HL-60/S4 treated with phorbol 12-myristate 13-acetate at 8.2 ng/mL for 4 days and 3 days (cell line): Measurements from ENCODE around the gene CCN6.
"Not testable (repeated sequence)": the region's sequence is repeated elsewhere in the genome, so short reads cannot be mapped to it uniquely, and the experiment has no call there.

Experiments used
- in situ Hi-C: fragments of 300-500 bp; cut with MboI; formaldehyde crosslinking; loops from 2 replicates; pipeline ENCODE4 v1.15.0; 2022; ENCODE audit warnings: low sequenced_read_pairs

Gene CCN6

DNA sequence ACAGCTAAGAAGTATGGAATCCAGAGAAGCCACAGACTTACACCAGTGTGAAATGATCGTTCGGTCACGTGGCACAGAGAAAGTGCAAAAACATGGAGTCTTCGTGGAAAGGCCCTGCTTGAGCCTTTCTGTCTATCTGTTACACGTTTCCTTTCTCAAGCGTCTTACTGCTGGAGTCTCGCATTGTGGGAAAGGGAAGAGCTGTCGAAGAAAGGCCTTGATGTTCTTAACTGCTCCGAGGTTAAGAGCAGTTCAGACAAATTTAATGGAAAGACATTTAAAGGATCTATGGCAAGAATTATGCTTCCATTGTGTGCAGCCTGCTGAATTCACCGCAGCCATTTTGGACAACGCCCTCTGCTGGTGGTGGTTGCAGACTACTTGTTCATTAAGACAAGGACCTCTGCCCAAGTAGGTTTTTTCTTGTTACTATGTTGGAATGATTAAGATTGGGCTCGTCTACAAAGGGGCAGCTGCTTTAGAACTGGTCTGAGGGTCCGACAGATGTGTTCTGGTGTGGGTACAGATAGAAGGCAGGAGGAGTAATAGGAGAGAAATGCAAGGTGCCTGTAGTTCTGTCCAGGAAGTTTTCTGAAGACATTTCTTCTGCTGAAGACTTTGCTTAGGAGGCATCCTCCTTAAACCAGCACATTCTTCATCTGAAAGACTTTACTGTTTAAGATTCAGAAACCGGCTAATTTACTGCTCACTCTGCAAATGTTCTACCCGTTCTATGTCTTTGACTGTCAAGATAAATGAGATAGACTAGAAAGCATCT, 24.7 kb upstream of the CCN6 start:
- in situ Hi-C loops = no loop called here

DNA sequence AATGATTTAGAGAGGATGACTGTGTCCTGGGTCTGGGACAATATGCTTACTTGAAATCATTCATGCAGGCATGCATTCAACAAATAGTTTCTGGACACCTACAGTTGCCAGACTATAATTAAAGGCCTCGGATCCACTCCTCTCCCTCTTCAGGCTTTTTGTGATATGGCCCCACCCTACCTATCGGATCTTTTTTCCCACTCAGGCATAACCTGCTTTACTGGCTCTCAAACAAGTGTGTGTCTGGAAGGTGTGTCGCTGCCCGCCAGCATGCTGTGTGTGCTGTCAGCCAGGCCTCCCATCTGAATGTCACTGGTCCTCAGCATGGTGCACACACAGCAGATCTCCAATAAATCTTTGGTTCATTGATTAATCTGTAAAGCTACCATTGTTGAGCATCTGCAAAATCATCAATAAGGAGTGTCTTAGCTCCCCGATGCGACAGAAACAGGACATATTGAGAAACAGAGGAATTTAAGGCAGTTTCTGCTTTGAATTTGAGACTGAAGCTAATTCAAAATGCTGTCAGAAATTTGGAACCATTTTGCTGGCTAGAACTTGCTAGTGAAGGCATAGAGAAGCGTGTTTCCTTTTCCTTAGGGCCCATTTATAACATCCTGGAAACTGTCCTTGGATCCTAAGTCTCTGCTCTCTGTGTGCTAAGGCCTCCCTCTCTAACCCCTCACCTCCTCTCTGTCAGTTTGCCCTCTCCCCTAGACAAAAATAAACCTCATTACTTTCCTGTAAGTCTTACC, 23.5 kb upstream of the CCN6 start:
- in situ Hi-C loops = no loop called here

- in situ Hi-C loops = no loop called here
Observed at GRCh38 chr6:112030961-112031660, 22.8 kb upstream of the CCN6 start.

DNA sequence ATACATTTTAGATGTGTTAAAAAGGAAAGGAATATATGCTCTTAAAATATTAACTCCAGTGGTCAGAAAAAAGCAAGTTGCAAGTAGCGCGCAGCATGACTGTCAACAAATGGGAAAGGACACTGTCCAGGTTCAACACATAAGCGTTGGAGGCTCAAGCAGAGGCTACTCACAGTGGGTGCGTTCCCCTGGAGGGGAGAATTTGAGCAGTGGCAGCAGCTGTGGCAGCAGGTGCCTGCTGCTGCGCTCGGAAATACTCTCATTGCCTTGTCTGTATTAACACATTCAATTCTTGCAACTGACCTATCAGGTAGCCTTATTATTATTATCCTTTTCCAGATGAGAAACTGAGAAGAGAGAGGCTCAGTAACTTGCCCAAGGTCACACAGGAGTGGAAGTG, 21.9 kb upstream of the CCN6 start:
- in situ Hi-C loops = no loop called here

GRCh38 chr6:112032728-112033127, 21.2 kb upstream of the CCN6 start:
- in situ Hi-C loops = no loop called here

- in situ Hi-C loops = no loop called here
Observed at GRCh38 chr6:112033791-112034615, 19.9 kb upstream of the CCN6 start.

GRCh38 chr6:112034616-112034995, 19.3 kb upstream of the CCN6 start:
- in situ Hi-C loops = no loop called here

DNA sequence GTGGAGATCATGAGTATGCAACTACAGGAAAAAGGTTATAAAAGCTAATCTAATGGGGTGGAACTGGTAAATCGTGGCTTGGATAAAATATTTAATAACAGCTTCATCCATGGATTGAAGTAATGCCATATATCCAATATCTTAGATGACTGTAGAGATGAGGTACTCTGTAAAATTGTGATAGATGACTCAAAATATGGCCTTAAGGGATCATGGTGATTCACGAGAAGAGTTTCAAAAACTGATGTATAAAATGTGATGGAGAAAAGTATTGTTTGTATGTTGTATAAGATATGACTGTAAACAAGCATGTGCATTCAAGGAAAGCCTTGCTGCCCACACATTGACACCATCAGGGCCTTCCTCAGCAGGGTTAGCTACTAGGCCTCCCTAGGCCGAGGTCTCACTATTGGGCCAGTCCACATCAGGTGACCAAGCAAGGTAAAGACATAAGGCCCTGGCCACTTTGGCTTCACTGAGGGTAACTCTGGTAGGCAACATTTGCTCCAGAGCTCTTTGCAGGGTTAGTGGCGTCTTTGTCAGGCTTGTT, 17.7 kb upstream of the CCN6 start:
- in situ Hi-C loops = no loop called here

GRCh38 chr6:112037783-112038216, 16.1 kb upstream of the CCN6 start:
- in situ Hi-C loops = no loop called here

DNA sequence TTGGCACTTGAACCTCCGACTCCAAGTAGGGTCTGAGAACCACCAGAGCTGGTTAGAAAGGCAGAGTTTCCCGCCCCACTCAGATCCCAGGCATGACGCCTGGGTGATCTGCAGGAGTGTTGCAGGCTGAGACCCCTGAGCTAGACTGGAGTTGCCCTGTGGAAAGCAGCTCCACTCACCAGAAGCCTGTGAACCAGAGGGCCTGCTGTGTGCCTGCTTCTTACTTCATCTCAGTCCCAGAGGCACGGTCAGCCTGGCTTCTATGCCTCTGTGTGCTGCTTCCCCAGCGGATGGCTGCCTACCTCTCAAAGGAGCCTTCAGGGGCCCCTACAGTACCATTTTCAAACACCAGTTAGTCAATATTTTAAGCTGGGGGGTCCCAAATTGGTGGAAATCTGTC, 15.6 kb upstream of the CCN6 start:
- in situ Hi-C loops = no loop called here

GRCh38 chr6:112038756-112039430, 15.0 kb upstream of the CCN6 start:
- in situ Hi-C loops = no loop called here

GRCh38 chr6:112039431-112039770, 14.5 kb upstream of the CCN6 start:
- in situ Hi-C loops = no loop called here

GRCh38 chr6:112040956-112041355, 12.9 kb upstream of the CCN6 start:
- in situ Hi-C loops = no loop called here

GRCh38 chr6:112041535-112041934, 12.4 kb upstream of the CCN6 start:
- in situ Hi-C loops = no loop called here

GRCh38 chr6:112043032-112044007, 10.6 kb upstream of the CCN6 start:
- in situ Hi-C loops = no loop called here

DNA sequence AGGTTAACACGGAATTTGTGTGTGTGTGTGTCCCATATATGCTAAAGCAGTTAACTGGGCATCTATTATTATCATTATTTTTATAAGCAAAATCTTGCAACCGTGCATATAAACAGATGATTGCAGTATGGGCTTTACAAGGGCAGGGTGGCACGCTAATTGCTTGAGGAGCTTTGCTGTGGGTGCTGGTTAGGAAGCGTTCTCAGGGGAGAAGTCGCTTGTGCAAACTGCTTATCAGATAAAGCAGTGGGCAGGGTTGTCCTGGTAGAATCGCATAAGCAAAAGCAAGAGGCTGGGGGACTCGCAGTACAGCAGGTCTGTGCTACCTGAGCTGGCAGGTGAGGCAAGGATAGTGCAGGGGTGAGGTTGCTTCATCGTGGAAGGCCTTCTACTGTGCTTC, 9.7 kb upstream of the CCN6 start:
- in situ Hi-C loops = no loop called here

GRCh38 chr6:112044856-112045255, 9.0 kb upstream of the CCN6 start:
- in situ Hi-C loops = no loop called here

DNA sequence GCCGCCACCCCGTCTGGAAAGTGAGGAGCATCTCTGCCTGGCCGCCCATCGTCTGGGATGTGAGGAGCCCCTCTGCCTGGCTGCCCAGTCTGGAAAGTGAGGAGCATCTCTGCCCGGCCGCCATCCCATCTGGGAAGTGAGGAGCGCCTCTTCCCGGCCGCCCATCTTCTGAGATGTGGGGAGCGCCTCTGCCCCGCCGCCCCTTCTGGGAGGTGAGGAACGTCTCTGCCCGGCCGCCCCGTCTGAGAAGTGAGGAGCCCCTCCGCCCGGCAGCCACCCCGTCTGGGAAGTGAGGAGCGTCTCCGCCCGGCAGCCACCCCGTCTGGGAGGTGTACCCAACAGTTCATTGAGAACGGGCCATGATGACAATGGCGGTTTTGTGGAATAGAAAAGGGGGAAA, 6.4 kb upstream of the CCN6 start:
- in situ Hi-C loops = not testable (repeated sequence)
